Central memory CD8-positive, alpha-beta T cell (primary cell): ENCODE data around the gene NOTCH1.
"Not testable (repeated sequence)": the region's sequence is repeated elsewhere in the genome, so short reads cannot be mapped to it uniquely, and the experiment has no call there.

ENCODE experiments used
- ATAC-seq: fragments of 150-1000 bp; cut with Tn5 transposase; replicated peaks from 2 replicates; pipeline ENCODE4 v1.10.0; 2022; ENCODE audit warnings: mild to moderate bottlenecking, moderate FRiP score, moderate number of reproducible peaks; ENCODE audit not compliant: poor library complexity, severe bottlenecking; ENCODE audit errors: extremely low read depth
- DNase-seq, 2 donors: peaks; one replicate each; pipeline ENCODE4 v3.0.0; 2021; ENCODE audit warnings: low spot score in 2 of 2
- H3K27ac Mint-ChIP-seq: one replicate; pipeline ENCODE4 v1.8.0; 2022; ENCODE audit warnings: low read depth, mild to moderate bottlenecking, moderate library complexity, mixed read lengths
- H3K27me3 Mint-ChIP-seq: one replicate; pipeline ENCODE4 v1.8.0; 2022; ENCODE audit warnings: mixed read lengths
- H3K36me3 Mint-ChIP-seq: one replicate; pipeline ENCODE4 v1.8.0; 2022; ENCODE audit warnings: mild to moderate bottlenecking, moderate library complexity, mixed read lengths; ENCODE audit not compliant: insufficient read depth
- H3K4me1 Mint-ChIP-seq: one replicate; pipeline ENCODE4 v1.8.0; 2022; ENCODE audit warnings: mixed read lengths
- H3K4me3 Mint-ChIP-seq: one replicate; pipeline ENCODE4 v1.8.0; 2022; ENCODE audit warnings: mild to moderate bottlenecking, moderate library complexity, mixed read lengths
- H3K9me3 Mint-ChIP-seq: one replicate; pipeline ENCODE4 v1.8.0; 2022; ENCODE audit warnings: mixed read lengths

Gene NOTCH1

GRCh38 chr9:136565715-136566552, 20.1 kb upstream of the NOTCH1 start:
- H3K4me1 Mint-ChIP-seq: no peaks in the 10 kb centered on the region
- no peak for DNase-seq
- H3K27ac Mint-ChIP-seq: no peak overlapping the region
- no peak overlapping the region for H3K4me3 Mint-ChIP-seq
- no peaks in the 10 kb centered on the region for H3K36me3 Mint-ChIP-seq
- ATAC-seq: no peak
- no peaks in the 10 kb centered on the region for H3K27me3 Mint-ChIP-seq
- no peaks in the 10 kb centered on the region for H3K9me3 Mint-ChIP-seq

GRCh38 chr9:136565086-136565714, 19.4 kb upstream of the NOTCH1 start:
- DNase-seq (no peak), ATAC-seq (no peak)
- no peak overlapping the region for H3K27ac Mint-ChIP-seq
- H3K4me1 Mint-ChIP-seq: no peaks in the 10 kb centered on the region
- no peaks in the 10 kb centered on the region for H3K9me3 Mint-ChIP-seq
- no peaks in the 10 kb centered on the region for H3K36me3 Mint-ChIP-seq
- no peaks in the 10 kb centered on the region for H3K27me3 Mint-ChIP-seq
- H3K4me3 Mint-ChIP-seq: no peak overlapping the region

DNA sequence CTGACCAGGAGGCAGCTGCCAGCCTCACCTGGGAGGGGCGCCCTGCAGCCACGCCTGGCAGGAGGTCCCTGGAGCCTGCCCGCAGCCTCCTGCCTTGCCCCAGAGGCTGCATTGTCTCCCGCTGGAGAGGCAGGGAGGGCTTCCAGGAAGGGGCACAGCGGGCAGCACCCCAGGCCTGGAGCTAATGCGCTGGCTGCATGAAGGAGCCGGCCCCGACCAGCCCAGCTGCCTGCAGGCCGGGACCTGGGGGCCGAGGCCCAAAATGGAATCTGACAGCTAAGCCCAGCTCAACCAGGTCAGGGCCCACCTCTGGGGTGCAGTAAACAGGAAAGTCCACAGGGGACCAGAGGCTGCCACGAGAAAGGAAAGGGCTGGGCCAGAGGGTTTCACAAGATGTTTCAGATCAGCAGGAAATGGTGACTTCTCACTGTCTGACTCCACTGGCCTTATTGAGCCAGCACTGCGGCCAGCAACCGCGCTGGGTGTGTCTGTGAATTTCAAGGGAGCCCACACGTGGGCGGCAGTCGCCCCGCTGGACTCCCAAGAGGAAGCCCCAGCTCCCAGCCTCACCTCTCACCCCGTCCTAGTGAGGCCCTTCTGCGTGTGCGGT, 18.6 kb upstream of the NOTCH1 start:
- H3K27me3 Mint-ChIP-seq: no peaks in the 10 kb centered on the region
- H3K36me3 Mint-ChIP-seq: no peaks in the 10 kb centered on the region
- no peak overlapping the region for H3K4me3 Mint-ChIP-seq
- ATAC-seq: peak; percentile 32
- no peak overlapping the region for H3K27ac Mint-ChIP-seq
- DNase-seq: no peak
- H3K9me3 Mint-ChIP-seq: no peaks in the 10 kb centered on the region
- no peaks in the 10 kb centered on the region for H3K4me1 Mint-ChIP-seq

GRCh38 chr9:136563646-136564325, 17.9 kb upstream of the NOTCH1 start:
- Mint-ChIP-seq H3K4me3 (no peak overlapping the region), H3K4me1 (no peaks in the 10 kb centered on the region), H3K27ac (no peak overlapping the region), H3K36me3 (no peaks in the 10 kb centered on the region), H3K9me3 (no peaks in the 10 kb centered on the region), H3K27me3 (no peaks in the 10 kb centered on the region)
- ATAC-seq (no peak), DNase-seq (no peak)

DNA sequence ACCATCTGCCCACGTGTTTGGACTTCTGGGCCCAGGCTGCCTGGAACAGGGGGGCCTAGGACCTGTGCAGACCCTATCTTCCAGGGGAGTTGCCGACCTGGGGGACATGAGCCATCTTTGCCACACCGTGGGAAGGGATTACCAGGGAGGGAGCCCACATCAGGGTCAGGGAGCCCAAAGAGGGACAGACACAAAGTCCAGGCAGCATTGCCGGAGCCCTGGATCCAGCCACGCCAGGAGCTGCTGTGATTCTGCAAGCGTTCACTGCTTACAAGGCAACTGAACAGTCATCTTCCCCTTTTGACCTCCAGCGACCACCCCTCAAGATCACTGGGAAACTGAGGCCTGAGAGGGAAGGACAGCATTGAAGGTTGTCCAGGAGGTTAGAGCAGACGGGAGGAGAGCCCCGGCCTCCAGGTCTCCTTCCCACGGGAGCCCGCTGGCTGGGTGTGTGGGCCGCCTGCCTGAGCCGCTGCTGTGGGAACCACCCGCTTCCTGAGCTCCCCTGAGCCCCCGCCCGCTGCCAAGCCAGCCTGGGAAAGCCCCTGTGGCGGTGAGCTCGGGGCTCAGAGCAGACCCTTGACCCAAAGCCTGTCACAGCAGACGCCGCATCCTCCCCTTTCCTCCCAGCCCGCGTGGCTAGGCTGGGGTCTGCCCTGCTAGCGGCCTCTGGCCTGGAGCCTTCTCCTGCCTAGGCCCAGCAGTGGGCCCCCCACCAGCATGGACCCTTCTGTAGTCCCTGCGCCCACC, 17.1 kb upstream of the NOTCH1 start:
- Mint-ChIP-seq H3K4me1 (peaks cover 5% of the 10 kb centered on the region), H3K9me3 (no peaks in the 10 kb centered on the region), H3K27me3 (no peaks in the 10 kb centered on the region), H3K36me3 (no peaks in the 10 kb centered on the region), H3K27ac (no peak overlapping the region), H3K4me3 (no peak overlapping the region)
- ATAC-seq (no peak), DNase-seq (no peak)

DNA sequence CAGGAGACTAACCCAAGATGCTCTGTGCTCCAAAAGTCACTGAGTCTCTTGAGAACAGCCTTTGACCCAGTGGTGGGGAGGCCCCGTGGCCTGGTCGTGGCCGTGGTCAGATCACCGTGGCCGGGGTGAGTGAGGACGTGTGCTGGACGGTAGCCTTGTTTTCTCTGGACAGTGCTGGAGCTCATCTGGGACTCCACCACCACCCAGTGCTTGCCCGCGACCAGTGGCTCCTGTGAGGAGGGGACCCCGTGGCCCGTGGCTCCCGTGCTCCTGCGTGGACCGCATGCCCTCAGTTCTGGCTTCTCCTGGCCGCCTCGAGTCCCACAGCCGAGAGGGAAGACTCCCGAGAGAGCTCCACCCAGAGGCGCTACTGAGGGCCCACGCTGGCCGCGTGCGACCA, 15.9 kb upstream of the NOTCH1 start:
- no peaks in the 10 kb centered on the region for H3K36me3 Mint-ChIP-seq
- H3K9me3 Mint-ChIP-seq: no peaks in the 10 kb centered on the region
- no peak for DNase-seq
- no peak overlapping the region for H3K27ac Mint-ChIP-seq
- H3K27me3 Mint-ChIP-seq: no peaks in the 10 kb centered on the region
- ATAC-seq: no peak
- peaks cover 5% of the 10 kb centered on the region for H3K4me1 Mint-ChIP-seq
- no peak overlapping the region for H3K4me3 Mint-ChIP-seq

DNA sequence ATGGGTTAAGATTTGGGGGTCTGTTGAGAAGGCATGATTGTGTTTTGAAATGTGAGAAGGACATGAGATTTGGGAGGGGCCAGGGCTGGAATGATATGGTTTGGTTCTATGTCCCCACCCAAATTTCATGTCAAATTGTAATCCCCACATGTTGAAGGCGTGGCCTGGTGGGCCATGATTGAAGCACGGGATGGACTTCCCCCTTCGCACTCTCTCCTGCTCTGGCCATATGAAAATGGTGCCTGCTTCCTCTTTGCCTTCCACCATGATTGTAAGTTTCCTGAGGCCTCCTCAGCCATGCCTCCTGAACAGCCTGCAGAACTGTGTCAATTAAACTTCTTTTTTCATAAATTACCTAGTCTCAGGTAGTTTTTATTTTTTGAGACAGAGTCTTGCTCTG, 14.7 kb upstream of the NOTCH1 start:
- Mint-ChIP-seq H3K27ac (no peak overlapping the region), H3K9me3 (no peaks in the 10 kb centered on the region), H3K36me3 (no peaks in the 10 kb centered on the region), H3K4me3 (no peak overlapping the region), H3K27me3 (no peaks in the 10 kb centered on the region), H3K4me1 (peaks cover 5% of the 10 kb centered on the region)
- DNase-seq: no peak
- no peak for ATAC-seq

- DNase-seq, H3K9me3 Mint-ChIP-seq, H3K27ac Mint-ChIP-seq, H3K27me3 Mint-ChIP-seq, H3K36me3 Mint-ChIP-seq, H3K4me1 Mint-ChIP-seq, ATAC-seq, H3K4me3 Mint-ChIP-seq: not testable (repeated sequence)
Measured at GRCh38 chr9:136559371-136559770, 13.5 kb upstream of the NOTCH1 start.

DNA sequence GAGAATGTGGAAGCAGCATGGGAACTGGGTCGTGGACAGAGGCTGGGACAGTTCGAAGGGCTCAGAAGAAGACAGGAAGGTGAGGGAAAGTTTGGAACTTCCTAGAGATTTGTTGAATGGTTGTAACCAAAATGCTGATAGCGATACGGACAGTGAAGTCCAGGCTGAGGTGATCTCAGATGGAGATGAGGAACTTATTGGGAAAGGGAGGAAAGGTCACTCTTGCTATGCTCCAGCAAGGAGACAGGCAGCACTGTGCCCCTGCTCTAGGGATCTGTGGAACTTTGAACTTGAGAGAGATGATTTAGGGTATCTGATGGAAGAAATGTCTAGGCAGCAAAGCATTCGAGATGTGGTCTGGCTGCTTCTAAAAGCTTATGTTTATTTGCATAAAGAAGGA, 13.0 kb upstream of the NOTCH1 start:
- H3K27ac Mint-ChIP-seq: peak overlapping the region; percentile 6
- H3K4me1 Mint-ChIP-seq, H3K9me3 Mint-ChIP-seq, H3K27me3 Mint-ChIP-seq, ATAC-seq, DNase-seq, H3K4me3 Mint-ChIP-seq, H3K36me3 Mint-ChIP-seq: not testable (repeated sequence)

- no peak for DNase-seq
- H3K4me3 Mint-ChIP-seq: no peak overlapping the region
- no peaks in the 10 kb centered on the region for H3K36me3 Mint-ChIP-seq
- H3K27me3 Mint-ChIP-seq: no peaks in the 10 kb centered on the region
- peak overlapping the region; percentile 6 for H3K27ac Mint-ChIP-seq
- H3K4me1 Mint-ChIP-seq: peaks cover 5% of the 10 kb centered on the region
- ATAC-seq: no peak
- H3K9me3 Mint-ChIP-seq: no peaks in the 10 kb centered on the region
Measured at GRCh38 chr9:136558373-136558772, 12.5 kb upstream of the NOTCH1 start.

GRCh38 chr9:136557036-136557435, 11.2 kb upstream of the NOTCH1 start:
- Mint-ChIP-seq H3K4me3 (no peak overlapping the region), H3K9me3 (no peaks in the 10 kb centered on the region), H3K27ac (no peak overlapping the region), H3K27me3 (no peaks in the 10 kb centered on the region), H3K4me1 (peaks cover 5% of the 10 kb centered on the region), H3K36me3 (no peaks in the 10 kb centered on the region)
- ATAC-seq (no peak), DNase-seq (no peak)

- H3K27me3 Mint-ChIP-seq: no peaks in the 10 kb centered on the region
- H3K36me3 Mint-ChIP-seq: peaks cover 1% of the 10 kb centered on the region
- H3K4me1 Mint-ChIP-seq: peaks cover 5% of the 10 kb centered on the region
Measured at GRCh38 chr9:136556166-136556565, 10.3 kb upstream of the NOTCH1 start.

More at GRCh38 chr9:136556166-136556565, 10.3 kb upstream of the NOTCH1 start:
- ATAC-seq: no peak
- Mint-ChIP-seq H3K4me3 (no peak overlapping the region), H3K9me3 (no peaks in the 10 kb centered on the region), H3K27ac (no peak overlapping the region)
- no peak for DNase-seq
